IPS DF 6.9 (cell line): Measurements from ENCODE around the gene RAPGEF1.
"Not testable (repeated sequence)": the region's sequence is repeated elsewhere in the genome, so short reads cannot be mapped to it uniquely, and the experiment has no call there.

Experiments
- DNase-seq: peaks from one replicate; pipeline ENCODE4 v3.0.0-alpha.2; 2013; ENCODE audit warnings: low read depth, low spot score
- H3K27ac ChIP-seq: one replicate; pipeline ENCODE4 v1.5.1; 2013; ENCODE audit warnings: low read length, control low read depth
- H3K27me3 ChIP-seq: 2 replicates; pipeline ENCODE4 v1.6.1; 2013; ENCODE audit warnings: mild to moderate bottlenecking, low read length; ENCODE audit not compliant: control insufficient read depth, insufficient read depth
- H3K36me3 ChIP-seq: 2 replicates; pipeline ENCODE4 v1.6.1; 2013; ENCODE audit warnings: low read length; ENCODE audit not compliant: control insufficient read depth, insufficient read depth
- H3K4me1 ChIP-seq: 2 replicates; pipeline ENCODE4 v1.6.1; 2013; ENCODE audit warnings: low read length; ENCODE audit not compliant: control insufficient read depth, insufficient read depth
- H3K4me3 ChIP-seq: 2 replicates; pipeline ENCODE4 v1.5.1; 2013; ENCODE audit warnings: mild to moderate bottlenecking, low read length
- H3K9me3 ChIP-seq: 2 replicates; pipeline ENCODE4 v1.6.1; 2013; ENCODE audit warnings: low read length, inconsistent platforms; ENCODE audit not compliant: control insufficient read depth, insufficient read depth
- WGBS: extraction: QIAGEN DNeasy Blood & Tissue Kit; methylation state at CpG from one replicate; pipeline ENCODE4 v1.1.7; 2013; ENCODE audit warnings: mixed read lengths, missing lambda C conversion rate; ENCODE audit not compliant: insufficient read length, insufficient coverage; 5-methylcytosine and 5-hydroxymethylcytosine counted together

The RAPGEF1 gene

GRCh38 chr9:131719262-131719908 is 20.5 kb downstream of the RAPGEF1 start:
- WGBS = no CpG with 5 or more reads among the region's 7 CpGs
- Histone ChIP-seq H3K27me3 (no peaks in the 10 kb centered on the region), H3K4me3 (no peak overlapping the region), H3K4me1 (0 out of 2 replicates have a peak, but pooled peaks cover 3% of the 10 kb centered on the region), H3K27ac (no peak overlapping the region), H3K9me3 (no peaks in the 10 kb centered on the region), H3K36me3 (no peaks in the 10 kb centered on the region)
- DNase-seq = no peak

DNA sequence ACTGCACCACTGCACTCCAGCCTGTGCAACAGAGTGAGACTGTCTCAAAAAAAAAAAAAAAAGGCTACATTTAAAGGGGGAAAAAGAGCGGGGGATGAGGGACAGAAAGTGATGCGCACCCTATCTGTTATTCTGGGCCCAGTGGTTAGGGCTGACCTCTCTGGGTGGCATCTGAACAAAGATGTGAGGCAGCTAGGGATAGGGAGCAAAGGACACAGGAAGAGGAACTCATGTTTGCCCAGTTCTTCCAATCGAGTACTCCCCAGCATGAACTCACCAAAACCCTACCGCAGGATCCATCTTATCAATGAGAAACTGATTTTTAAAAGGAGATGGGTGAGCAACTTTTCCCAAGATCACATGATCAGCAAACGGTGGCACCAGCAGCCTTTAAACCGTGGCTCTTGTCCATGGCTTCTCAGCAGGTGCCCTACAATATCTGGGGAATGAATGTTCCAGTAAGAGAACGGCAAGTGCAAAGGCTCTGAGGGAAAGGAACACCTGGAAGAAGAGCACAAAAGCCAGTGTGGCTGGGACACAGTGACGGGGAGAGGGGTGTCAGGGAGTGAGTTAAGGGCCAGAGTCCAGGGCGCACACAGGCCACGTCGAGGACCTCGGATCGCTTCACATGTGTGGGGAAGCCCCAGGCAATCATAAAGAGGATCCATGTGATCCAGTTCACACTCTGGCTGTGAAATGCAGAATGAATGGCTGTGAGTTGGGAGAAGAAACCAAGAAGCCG is 22.0 kb downstream of the RAPGEF1 start:
- DNase-seq = no peak
- Histone ChIP-seq H3K27me3 (no peaks in the 10 kb centered on the region), H3K36me3 (no peaks in the 10 kb centered on the region), H3K4me1 (0 out of 2 replicates have a peak, but pooled peaks cover 3% of the 10 kb centered on the region), H3K9me3 (no peaks in the 10 kb centered on the region), H3K27ac (no peak overlapping the region), H3K4me3 (no peak overlapping the region)
- no CpG with 5 or more reads among the region's 14 CpGs for WGBS

DNA sequence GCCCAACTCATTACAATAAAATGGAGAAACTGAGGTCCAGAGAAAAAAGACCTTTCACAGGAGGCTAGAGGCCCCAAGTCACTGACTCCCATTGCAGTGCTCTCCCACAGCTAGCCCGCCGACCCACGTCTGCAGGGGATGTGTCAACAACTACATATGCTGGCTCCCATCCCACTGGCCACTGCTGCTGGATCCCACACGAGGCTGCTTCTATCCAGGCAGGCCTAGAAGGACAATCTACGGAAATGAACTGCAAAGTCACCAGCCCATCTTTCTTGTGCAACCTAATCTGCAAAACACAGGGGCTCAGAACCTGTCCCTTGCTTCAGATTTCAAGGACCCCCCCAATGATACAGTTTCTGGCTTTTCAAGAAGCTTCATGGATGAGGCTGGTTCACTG is 24.0 kb downstream of the RAPGEF1 start:
- no peak for DNase-seq
- H3K27me3 ChIP-seq = no peaks in the 10 kb centered on the region
- peaks cover 2% of the 10 kb centered on the region; the same call in 1 of the 2 replicates for H3K4me1 ChIP-seq
- H3K27ac ChIP-seq = no peak overlapping the region
- H3K36me3 ChIP-seq = no peaks in the 10 kb centered on the region
- H3K9me3 ChIP-seq = no peaks in the 10 kb centered on the region
- H3K4me3 ChIP-seq = no peak overlapping the region
- WGBS = no CpG with 5 or more reads among the region's 5 CpGs

DNA sequence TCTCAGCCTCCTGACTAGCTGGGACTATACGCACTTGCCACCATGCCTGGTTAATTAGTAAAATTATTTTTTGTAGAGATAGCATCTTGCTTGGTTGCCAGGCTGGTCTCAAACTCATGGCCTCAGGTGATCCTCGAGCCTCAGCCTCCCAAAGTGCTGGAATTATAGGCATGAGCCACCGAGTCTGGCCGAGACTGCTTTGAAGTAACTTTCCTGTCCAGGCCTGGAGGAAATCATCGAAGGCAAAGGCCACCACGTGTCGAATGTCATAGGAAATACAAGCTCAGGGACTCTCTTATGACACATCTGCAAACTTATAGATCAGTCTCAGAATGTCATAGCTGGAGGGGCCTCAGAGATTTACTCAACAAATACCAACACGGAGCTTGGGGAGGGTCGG is 25.1 kb downstream of the RAPGEF1 start:
- WGBS = no CpG with 5 or more reads among the region's 9 CpGs
- H3K27me3 ChIP-seq = no peaks in the 10 kb centered on the region
- no peak for DNase-seq
- no peak overlapping the region for H3K27ac ChIP-seq
- no peak overlapping the region for H3K4me3 ChIP-seq
- H3K9me3 ChIP-seq = no peaks in the 10 kb centered on the region
- peaks cover 2% of the 10 kb centered on the region; the same call in 1 of the 2 replicates for H3K4me1 ChIP-seq
- no peaks in the 10 kb centered on the region for H3K36me3 ChIP-seq

- Histone ChIP-seq H3K36me3 (no peaks in the 10 kb centered on the region), H3K4me3 (no peak overlapping the region), H3K9me3 (no peaks in the 10 kb centered on the region), H3K27ac (no peak overlapping the region), H3K4me1 (peaks cover 2% of the 10 kb centered on the region; the same call in 1 of the 2 replicates), H3K27me3 (no peaks in the 10 kb centered on the region)
- no CpG with 5 or more reads among the region's 10 CpGs for WGBS
- no peak for DNase-seq
Observed at GRCh38 chr9:131714161-131714646, 25.7 kb downstream of the RAPGEF1 start.

GRCh38 chr9:131713016-131713415 is 26.9 kb downstream of the RAPGEF1 start:
- Histone ChIP-seq H3K36me3 (no peaks in the 10 kb centered on the region), H3K27me3 (no peaks in the 10 kb centered on the region), H3K4me3 (no peak overlapping the region), H3K9me3 (no peaks in the 10 kb centered on the region), H3K4me1 (peaks cover 2% of the 10 kb centered on the region; the same call in 1 of the 2 replicates), H3K27ac (no peak overlapping the region)
- no peak for DNase-seq
- WGBS = no CpG with 5 or more reads among the region's 8 CpGs

GRCh38 chr9:131712151-131712716 is 27.6 kb downstream of the RAPGEF1 start:
- H3K27me3 ChIP-seq = no peaks in the 10 kb centered on the region
- H3K9me3 ChIP-seq = no peaks in the 10 kb centered on the region
- H3K36me3 ChIP-seq = no peaks in the 10 kb centered on the region
- WGBS = no CpG with 5 or more reads among the region's 10 CpGs
- H3K4me3 ChIP-seq = no peak overlapping the region
- no peak for DNase-seq
- H3K4me1 ChIP-seq = peaks cover 2% of the 10 kb centered on the region; the same call in 1 of the 2 replicates
- H3K27ac ChIP-seq = no peak overlapping the region

DNA sequence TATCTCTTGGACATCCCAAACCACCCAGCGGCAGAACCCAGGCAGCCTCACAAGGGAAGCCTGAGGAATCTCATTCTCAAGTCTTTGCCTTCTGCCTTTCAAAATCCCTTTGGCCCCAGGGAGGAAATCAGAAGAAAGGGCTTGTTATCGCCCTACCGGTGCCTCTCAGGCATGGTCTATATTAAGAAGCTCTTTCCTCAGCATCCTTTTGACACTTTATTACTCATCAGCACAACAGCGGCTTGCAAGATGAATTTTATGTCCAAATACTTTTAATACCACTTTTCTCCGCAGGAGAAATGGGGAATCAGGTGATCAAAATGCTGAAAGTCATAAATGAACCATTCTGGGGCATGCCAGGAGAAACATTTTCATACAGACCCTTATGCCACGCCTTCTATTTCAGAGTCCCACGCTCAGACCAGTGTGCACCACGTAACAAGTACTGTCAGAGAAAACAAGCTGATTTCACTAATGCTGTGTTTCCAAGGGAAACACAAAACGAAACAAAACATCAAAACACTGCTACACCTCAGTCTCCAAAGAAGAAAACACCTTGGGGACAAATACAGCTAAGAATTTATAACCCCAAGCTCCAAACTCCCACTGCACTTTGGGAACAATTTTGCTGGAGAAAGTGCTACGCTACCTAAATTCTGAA is 30.0 kb downstream of the RAPGEF1 start:
- DNase-seq = no peak

GRCh38 chr9:131709010-131709770 is 30.7 kb downstream of the RAPGEF1 start:
- DNase-seq, H3K27ac ChIP-seq, H3K9me3 ChIP-seq, H3K4me3 ChIP-seq, H3K36me3 ChIP-seq, H3K27me3 ChIP-seq, H3K4me1 ChIP-seq: not testable (repeated sequence)
- no CpG with 5 or more reads among the region's 14 CpGs for WGBS

More for the DNA sequence above, 30.0 kb downstream of the RAPGEF1 start:
- no peaks in the 10 kb centered on the region for H3K9me3 ChIP-seq
- no peaks in the 10 kb centered on the region for H3K27me3 ChIP-seq
- H3K4me3 ChIP-seq = no peak overlapping the region
- H3K27ac ChIP-seq = no peak overlapping the region
- no CpG with 5 or more reads among the region's 10 CpGs for WGBS
- H3K4me1 ChIP-seq = peaks cover 3% of the 10 kb centered on the region; the same call in 1 of the 2 replicates
- no peaks in the 10 kb centered on the region for H3K36me3 ChIP-seq
